Measurements from ENCODE around the gene GDPD3.
"Not testable (repeated sequence)": the region's sequence is repeated elsewhere in the genome, so short reads cannot be mapped to it uniquely, and the experiment has no call there.

Gene GDPD3, protein sequence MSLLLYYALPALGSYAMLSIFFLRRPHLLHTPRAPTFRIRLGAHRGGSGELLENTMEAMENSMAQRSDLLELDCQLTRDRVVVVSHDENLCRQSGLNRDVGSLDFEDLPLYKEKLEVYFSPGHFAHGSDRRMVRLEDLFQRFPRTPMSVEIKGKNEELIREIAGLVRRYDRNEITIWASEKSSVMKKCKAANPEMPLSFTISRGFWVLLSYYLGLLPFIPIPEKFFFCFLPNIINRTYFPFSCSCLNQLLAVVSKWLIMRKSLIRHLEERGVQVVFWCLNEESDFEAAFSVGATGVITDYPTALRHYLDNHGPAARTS

DNA sequence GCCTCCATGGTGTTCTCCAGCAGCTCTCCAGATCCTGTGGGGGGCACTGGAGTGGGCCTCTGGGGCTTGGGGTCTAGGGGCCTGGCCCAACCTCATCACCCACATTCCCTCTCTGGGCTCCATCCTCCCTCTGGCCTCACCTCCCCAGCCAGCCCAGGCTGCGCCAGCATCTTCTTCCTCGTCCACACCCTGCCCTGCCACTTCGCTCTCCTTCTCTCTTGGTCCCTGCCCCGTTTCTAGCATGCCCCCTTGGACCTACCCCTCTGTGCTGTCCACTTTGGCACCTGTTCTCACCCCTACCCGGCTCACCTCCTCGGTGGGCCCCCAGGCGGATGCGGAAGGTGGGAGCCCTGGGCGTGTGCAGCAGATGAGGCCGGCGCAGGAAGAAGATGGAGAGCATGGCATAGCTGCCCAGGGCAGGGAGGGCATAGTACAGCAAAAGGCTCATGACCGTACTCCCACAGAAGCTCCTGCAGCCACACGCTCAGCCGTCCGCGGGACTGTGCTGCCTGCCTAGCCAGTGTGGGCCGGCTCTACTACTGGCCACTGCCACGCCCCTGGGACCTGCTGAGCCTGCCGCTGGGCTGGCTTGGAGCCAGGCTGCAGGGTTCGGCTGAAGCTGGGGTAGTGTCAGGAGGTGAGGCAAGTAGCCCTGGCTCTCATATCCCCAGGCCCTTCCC, at the start of gene GDPD3:
TSS of gene GDPD3 (minus strand) at position 507 of the 680 bp plus-strand sequence. CDS start at position 448, 59 bp downstream.
- DNase-seq = no peak

DNA sequence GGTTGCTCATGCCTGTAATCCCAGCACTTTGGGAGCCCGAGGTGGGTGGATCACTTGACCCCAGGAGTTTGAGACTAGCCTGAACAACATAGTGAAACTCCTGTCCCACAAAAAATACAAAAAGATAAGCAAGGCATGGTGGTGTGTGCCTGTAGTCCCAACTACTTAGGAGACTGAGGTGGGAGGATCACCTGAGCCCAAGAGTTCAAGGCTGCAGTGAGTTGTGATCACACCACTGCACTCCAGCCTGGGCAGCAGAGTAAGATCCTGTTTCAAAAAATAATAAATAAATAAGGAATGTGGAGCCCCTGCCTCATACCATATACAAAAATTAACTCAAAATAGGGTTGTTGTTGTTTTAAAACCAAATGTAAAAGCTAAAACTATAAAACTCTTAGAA, 43.9 kb upstream of the GDPD3 start:
- no peak for DNase-seq

GRCh38 chr16:30155188-30155587, 41.9 kb upstream of the GDPD3 start:
- DNase-seq = no peak

GRCh38 chr16:30152517-30152916, 39.2 kb upstream of the GDPD3 start:
- DNase-seq = no peak

- DNase-seq = no peak
These were observed 37.8 kb upstream of the GDPD3 start for GRCh38 chr16:30151091-30151490.

- DNase-seq = no peak
These were observed 36.1 kb upstream of the GDPD3 start for GRCh38 chr16:30149250-30149930.

- DNase-seq = no peak
These were observed 34.6 kb upstream of the GDPD3 start for GRCh38 chr16:30147843-30148510.

- no peak for DNase-seq
These were observed 32.3 kb upstream of the GDPD3 start for GRCh38 chr16:30145657-30146056.

- no peak for DNase-seq
These were observed 31.6 kb upstream of the GDPD3 start for GRCh38 chr16:30144917-30145316.

- DNase-seq = no peak
These were observed 30.7 kb upstream of the GDPD3 start for GRCh38 chr16:30144017-30144416.

DNA sequence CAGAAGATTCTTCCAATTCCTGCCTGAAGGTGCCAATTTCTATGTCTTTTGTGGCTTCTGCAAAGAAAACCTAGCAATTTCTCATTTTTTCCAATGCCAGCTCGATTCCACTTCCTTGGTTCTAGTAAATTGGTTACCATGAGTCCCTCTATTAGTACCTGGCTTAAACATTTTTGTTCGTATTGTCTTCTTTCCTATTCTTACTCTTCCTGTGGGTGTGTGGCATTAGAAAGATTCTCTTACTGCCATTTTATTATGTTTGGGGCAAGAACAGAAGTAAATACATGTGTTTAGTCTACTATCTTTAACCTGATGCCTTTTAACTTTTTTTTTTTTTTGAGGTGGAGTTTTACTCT, 30.0 kb upstream of the GDPD3 start:
- no peak for DNase-seq

DNA sequence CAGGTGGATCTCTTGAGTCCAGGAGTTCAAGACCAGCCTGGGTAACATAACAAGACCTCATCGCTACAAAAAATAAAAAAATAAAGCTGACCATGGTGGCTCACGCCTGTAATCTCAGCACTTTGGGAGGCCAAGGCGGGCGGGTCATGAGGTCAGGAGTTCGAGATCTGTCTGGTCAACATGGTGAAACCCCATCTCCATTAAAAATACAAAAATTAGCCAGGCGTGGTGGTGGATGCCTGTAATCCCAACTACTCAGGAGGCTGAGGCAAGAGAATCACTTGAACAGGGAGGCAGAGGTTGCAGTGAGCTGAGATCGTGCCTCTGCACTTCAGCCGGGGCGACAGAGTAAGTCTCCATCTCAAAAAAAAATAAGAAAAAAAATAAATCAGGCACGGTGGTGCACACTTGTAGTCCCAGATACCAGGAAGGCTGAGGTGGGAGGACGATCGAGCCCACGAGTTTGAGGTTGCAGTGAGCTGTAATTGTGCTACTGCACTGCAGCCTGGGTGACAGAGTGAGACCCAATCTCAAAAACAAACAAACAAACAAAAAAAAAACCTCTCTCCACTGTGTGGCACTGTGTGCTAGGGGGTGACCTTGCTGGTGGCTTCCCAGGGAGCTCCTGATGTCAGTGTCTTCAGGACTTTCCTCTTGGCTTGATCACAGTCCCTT, 29.5 kb upstream of the GDPD3 start:
- DNase-seq = no peak

DNA sequence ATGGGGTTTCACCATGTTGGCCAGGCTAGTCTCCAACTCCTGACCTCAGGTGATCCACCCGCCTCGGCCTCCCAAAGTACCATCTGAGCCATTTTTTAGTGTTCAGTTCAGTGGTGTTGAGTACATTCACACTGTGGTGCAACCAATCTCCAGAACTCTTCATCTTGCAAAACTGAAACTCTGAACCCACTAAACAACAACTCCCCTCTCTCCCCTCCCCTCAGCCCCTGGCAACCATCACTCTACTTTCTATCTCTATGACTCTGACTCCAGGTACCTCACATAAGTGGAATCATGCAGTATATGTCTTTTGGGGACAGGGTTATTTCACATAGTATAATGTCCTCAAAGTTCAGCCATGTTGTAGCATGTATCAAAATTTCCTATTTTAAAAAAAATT, 28.4 kb upstream of the GDPD3 start:
- no peak for DNase-seq

GRCh38 chr16:30139583-30140481, 26.5 kb upstream of the GDPD3 start:
- no peak for DNase-seq

DNA sequence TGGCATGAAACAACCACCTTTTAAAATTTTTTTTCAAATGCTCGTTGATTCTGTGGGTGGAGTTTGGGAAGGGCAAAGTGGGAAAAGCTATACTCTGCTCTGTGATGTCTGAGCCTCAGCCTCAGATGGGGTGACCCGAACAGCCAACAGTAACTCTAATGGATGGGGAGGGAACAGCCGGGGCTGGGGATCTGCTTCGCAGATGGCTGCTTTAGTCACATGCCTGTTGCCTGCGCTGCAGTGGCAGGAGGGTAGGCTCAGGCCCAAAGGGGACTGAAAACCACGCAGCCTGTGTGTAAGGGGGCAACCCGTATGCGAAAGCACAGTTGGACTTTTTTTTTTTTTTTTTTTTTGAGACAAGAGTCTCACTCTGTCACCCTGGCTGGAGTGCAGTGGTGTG, 24.6 kb upstream of the GDPD3 start:
- DNase-seq = no peak

GRCh38 chr16:30136971-30137605, 23.8 kb upstream of the GDPD3 start:
- no peak for DNase-seq

DNA sequence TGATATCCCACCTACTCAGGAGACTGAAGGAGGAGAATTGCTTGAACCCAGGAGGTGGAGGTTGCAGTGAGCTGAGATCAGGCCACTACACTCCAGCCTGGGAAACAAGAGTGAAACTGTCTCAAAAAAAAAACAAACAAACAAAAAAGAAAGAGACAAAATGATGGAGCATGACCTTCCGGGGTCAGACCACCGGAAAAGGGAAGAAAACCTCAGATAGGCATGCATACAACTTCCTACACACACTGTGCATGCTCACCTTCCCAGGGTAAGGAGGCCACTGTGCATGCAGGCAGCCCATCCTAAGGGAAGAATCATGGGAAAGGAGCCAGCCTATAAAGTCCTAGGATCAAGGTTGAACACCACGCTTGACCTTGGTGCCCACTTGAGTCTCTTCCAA, 19.3 kb upstream of the GDPD3 start:
- DNase-seq = no peak

- no peak for DNase-seq
These were observed 18.6 kb upstream of the GDPD3 start for GRCh38 chr16:30131869-30132475.

DNA sequence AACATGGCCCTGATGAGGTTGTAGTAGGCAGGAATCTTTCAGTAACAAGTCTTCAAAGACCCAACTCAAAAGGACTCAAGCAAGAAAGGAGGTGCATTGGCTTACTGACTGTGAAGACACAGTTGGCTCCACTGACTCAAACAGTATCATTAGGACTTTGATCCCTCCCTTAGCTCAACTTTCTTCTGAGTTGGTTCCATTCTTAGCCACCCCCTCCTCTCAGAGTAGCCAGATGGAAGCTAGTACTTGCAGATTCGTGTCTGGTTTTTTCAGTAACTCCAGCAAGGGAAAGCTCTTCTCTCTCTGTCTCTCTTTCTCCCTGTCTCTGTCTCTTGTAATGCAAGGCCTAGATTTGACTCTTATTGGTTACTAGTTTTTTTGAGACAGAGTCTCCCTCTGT, 14.7 kb upstream of the GDPD3 start:
- no peak for DNase-seq

DNA sequence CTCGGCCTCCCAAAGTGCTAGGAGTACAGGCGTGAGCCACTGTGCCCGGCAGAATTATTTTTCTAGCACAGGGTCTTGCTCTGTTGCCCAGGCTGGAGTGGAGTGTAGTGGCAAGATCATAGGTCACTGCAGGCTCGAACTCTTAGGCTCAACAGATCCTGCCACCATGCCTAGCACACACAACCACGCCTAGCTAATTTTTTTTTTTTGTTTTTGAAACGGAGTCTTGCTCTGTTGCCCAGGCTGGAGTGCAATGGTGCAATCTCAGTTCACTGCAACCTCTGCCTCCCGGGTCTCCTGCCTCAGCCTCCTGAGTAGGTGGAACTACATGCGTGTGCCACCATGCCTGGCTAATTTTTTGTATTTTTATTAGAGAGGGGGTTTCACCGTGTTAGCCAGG, 12.4 kb upstream of the GDPD3 start:
- DNase-seq = not testable (repeated sequence)

DNA sequence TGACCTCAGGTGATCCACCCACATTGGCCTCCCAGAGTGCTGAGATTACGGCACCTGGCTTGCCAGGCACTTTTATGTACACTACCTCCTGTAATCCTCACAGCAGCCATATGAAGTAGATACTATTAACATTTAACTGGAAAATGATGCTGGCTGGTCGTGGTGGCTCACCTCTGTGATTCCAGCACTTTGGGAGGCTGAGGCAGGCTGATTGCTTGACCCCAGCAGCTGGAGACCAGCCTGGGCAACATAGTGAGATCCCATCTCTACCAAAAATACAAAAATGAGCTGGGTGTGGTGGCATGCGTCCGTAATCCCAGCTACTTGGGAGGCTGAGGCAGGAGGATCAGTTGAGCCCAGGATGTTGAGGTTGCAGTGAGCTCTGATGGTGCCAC, 11.6 kb upstream of the GDPD3 start:
- DNase-seq = no peak

All from fibroblast of skin of right biceps (primary cell).